Activated T-cell treated with anti-CD3 and anti-CD28 coated beads, Interleukin-2, amount 50 U/mL, for 24 hours (primary cell): ENCODE measurements around the gene ATP6V1C2.

Experiments used
- DNase-seq: peaks from one replicate; pipeline ENCODE4 v3.0.0-alpha.2; 2020
- H3K27ac Mint-ChIP-seq: 2 replicates; pipeline ENCODE4 v1.8.0; 2020; ENCODE audit warnings: mild to moderate bottlenecking, mixed read lengths
- H3K27me3 Mint-ChIP-seq: 2 replicates; pipeline ENCODE4 v1.8.0; 2020; ENCODE audit warnings: mixed read lengths
- H3K36me3 Mint-ChIP-seq: 2 replicates; pipeline ENCODE4 v1.8.0; 2020; ENCODE audit warnings: low read depth, mixed read lengths
- H3K4me1 Mint-ChIP-seq: 2 replicates; pipeline ENCODE4 v1.8.0; 2020; ENCODE audit warnings: low read depth, mixed read lengths
- H3K4me3 Mint-ChIP-seq: 2 replicates; pipeline ENCODE4 v1.8.0; 2020; ENCODE audit warnings: mild to moderate bottlenecking, moderate library complexity, mixed read lengths
- H3K9me3 Mint-ChIP-seq: 2 replicates; pipeline ENCODE4 v1.8.0; 2020; ENCODE audit warnings: mixed read lengths

Gene ATP6V1C2

GRCh38 chr2:10753156-10753555 is 31.7 kb downstream of the ATP6V1C2 start:
- no peaks in the 10 kb centered on the region for H3K36me3 Mint-ChIP-seq
- DNase-seq = no peak
- H3K27ac Mint-ChIP-seq = no peak overlapping the region
- H3K9me3 Mint-ChIP-seq = no peaks in the 10 kb centered on the region
- no peaks in the 10 kb centered on the region for H3K4me1 Mint-ChIP-seq
- H3K4me3 Mint-ChIP-seq = no peak overlapping the region
- H3K27me3 Mint-ChIP-seq = no peaks in the 10 kb centered on the region

GRCh38 chr2:10753876-10754275 is 32.4 kb downstream of the ATP6V1C2 start:
- H3K4me3 Mint-ChIP-seq = no peak overlapping the region
- H3K9me3 Mint-ChIP-seq = no peaks in the 10 kb centered on the region
- H3K27me3 Mint-ChIP-seq = no peaks in the 10 kb centered on the region
- H3K4me1 Mint-ChIP-seq = no peaks in the 10 kb centered on the region
- H3K36me3 Mint-ChIP-seq = no peaks in the 10 kb centered on the region
- no peak for DNase-seq
- H3K27ac Mint-ChIP-seq = no peak overlapping the region

- H3K9me3 Mint-ChIP-seq = no peaks in the 10 kb centered on the region
- H3K27me3 Mint-ChIP-seq = no peaks in the 10 kb centered on the region
- H3K27ac Mint-ChIP-seq = no peak overlapping the region
- no peaks in the 10 kb centered on the region for H3K4me1 Mint-ChIP-seq
- no peak for DNase-seq
- H3K36me3 Mint-ChIP-seq = no peaks in the 10 kb centered on the region
- no peak overlapping the region for H3K4me3 Mint-ChIP-seq
These were observed 34.2 kb downstream of the ATP6V1C2 start for GRCh38 chr2:10755621-10756020.

- Mint-ChIP-seq H3K36me3 (no peaks in the 10 kb centered on the region), H3K27me3 (no peaks in the 10 kb centered on the region), H3K4me1 (no peaks in the 10 kb centered on the region), H3K4me3 (no peak overlapping the region), H3K9me3 (no peaks in the 10 kb centered on the region), H3K27ac (no peak overlapping the region)
- no peak for DNase-seq
These were observed 36.4 kb downstream of the ATP6V1C2 start for GRCh38 chr2:10757814-10758286.

- DNase-seq = no peak
- H3K27me3 Mint-ChIP-seq = no peaks in the 10 kb centered on the region
- no peaks in the 10 kb centered on the region for H3K9me3 Mint-ChIP-seq
- no peak overlapping the region for H3K27ac Mint-ChIP-seq
- H3K4me3 Mint-ChIP-seq = no peak overlapping the region
- no peaks in the 10 kb centered on the region for H3K36me3 Mint-ChIP-seq
- no peaks in the 10 kb centered on the region for H3K4me1 Mint-ChIP-seq
These were observed 37.8 kb downstream of the ATP6V1C2 start for GRCh38 chr2:10759151-10759714.

- H3K9me3 Mint-ChIP-seq = no peaks in the 10 kb centered on the region
- no peak for DNase-seq
- H3K36me3 Mint-ChIP-seq = no peaks in the 10 kb centered on the region
- H3K4me1 Mint-ChIP-seq = no peaks in the 10 kb centered on the region
- H3K27ac Mint-ChIP-seq = no peak overlapping the region
- H3K27me3 Mint-ChIP-seq = no peaks in the 10 kb centered on the region
- no peak overlapping the region for H3K4me3 Mint-ChIP-seq
These were observed 39.5 kb downstream of the ATP6V1C2 start for GRCh38 chr2:10760794-10761504.

- Mint-ChIP-seq H3K36me3 (no peaks in the 10 kb centered on the region), H3K9me3 (no peaks in the 10 kb centered on the region), H3K4me3 (no peak overlapping the region), H3K4me1 (no peaks in the 10 kb centered on the region), H3K27ac (no peak overlapping the region), H3K27me3 (no peaks in the 10 kb centered on the region)
- no peak for DNase-seq
These were observed 40.2 kb downstream of the ATP6V1C2 start for GRCh38 chr2:10761591-10761990.

GRCh38 chr2:10762651-10763460 is 41.4 kb downstream of the ATP6V1C2 start:
- Mint-ChIP-seq H3K4me1 (no peaks in the 10 kb centered on the region), H3K4me3 (no peak overlapping the region), H3K27ac (no peak overlapping the region), H3K36me3 (no peaks in the 10 kb centered on the region), H3K9me3 (no peaks in the 10 kb centered on the region), H3K27me3 (no peaks in the 10 kb centered on the region)
- DNase-seq = no peak

GRCh38 chr2:10763461-10763800 is 42.0 kb downstream of the ATP6V1C2 start:
- no peaks in the 10 kb centered on the region for H3K9me3 Mint-ChIP-seq
- H3K36me3 Mint-ChIP-seq = no peaks in the 10 kb centered on the region
- no peak for DNase-seq
- H3K27ac Mint-ChIP-seq = no peak overlapping the region
- no peak overlapping the region for H3K4me3 Mint-ChIP-seq
- no peaks in the 10 kb centered on the region for H3K4me1 Mint-ChIP-seq
- H3K27me3 Mint-ChIP-seq = no peaks in the 10 kb centered on the region

- DNase-seq = no peak
- Mint-ChIP-seq H3K36me3 (no peaks in the 10 kb centered on the region), H3K4me1 (no peaks in the 10 kb centered on the region), H3K4me3 (no peak overlapping the region), H3K27me3 (no peaks in the 10 kb centered on the region), H3K9me3 (no peaks in the 10 kb centered on the region), H3K27ac (no peak overlapping the region)
These were observed 42.8 kb downstream of the ATP6V1C2 start for GRCh38 chr2:10764096-10764785.

GRCh38 chr2:10764896-10765295 is 43.5 kb downstream of the ATP6V1C2 start:
- no peaks in the 10 kb centered on the region for H3K36me3 Mint-ChIP-seq

GRCh38 chr2:10765461-10765860 is 44.0 kb downstream of the ATP6V1C2 start:
- DNase-seq = no peak
- no peaks in the 10 kb centered on the region for H3K27me3 Mint-ChIP-seq
- no peak overlapping the region for H3K27ac Mint-ChIP-seq
- H3K9me3 Mint-ChIP-seq = no peaks in the 10 kb centered on the region
- H3K4me3 Mint-ChIP-seq = no peak overlapping the region
- H3K4me1 Mint-ChIP-seq = no peaks in the 10 kb centered on the region
- H3K36me3 Mint-ChIP-seq = no peaks in the 10 kb centered on the region

More at GRCh38 chr2:10764896-10765295, 43.5 kb downstream of the ATP6V1C2 start:
- Mint-ChIP-seq H3K27ac (no peak overlapping the region), H3K4me1 (no peaks in the 10 kb centered on the region), H3K9me3 (no peaks in the 10 kb centered on the region), H3K27me3 (no peaks in the 10 kb centered on the region), H3K4me3 (no peak overlapping the region)
- no peak for DNase-seq

GRCh38 chr2:10765914-10766313 is 44.5 kb downstream of the ATP6V1C2 start:
- Mint-ChIP-seq H3K4me1 (no peaks in the 10 kb centered on the region), H3K27ac (no peak overlapping the region), H3K36me3 (no peaks in the 10 kb centered on the region), H3K9me3 (no peaks in the 10 kb centered on the region), H3K4me3 (no peak overlapping the region), H3K27me3 (no peaks in the 10 kb centered on the region)
- DNase-seq = no peak

GRCh38 chr2:10768063-10768507 is 46.7 kb downstream of the ATP6V1C2 start:
- no peak for DNase-seq
- H3K27ac Mint-ChIP-seq = no peak overlapping the region
- H3K9me3 Mint-ChIP-seq = no peaks in the 10 kb centered on the region
- H3K27me3 Mint-ChIP-seq = no peaks in the 10 kb centered on the region
- no peak overlapping the region for H3K4me3 Mint-ChIP-seq
- no peaks in the 10 kb centered on the region for H3K4me1 Mint-ChIP-seq
- no peaks in the 10 kb centered on the region for H3K36me3 Mint-ChIP-seq
